HCT116 (cell line): Measurements from ENCODE around the gene TNRC6B. TPM values are rescaled to one million over a fixed set of nuclear protein-coding genes. Genes with fewer than 3 reads are reported as not detected.

Source experiments
- ATAC-seq: fragments of 200-7000 bp; cut with Tn5 transposase; 2 replicates; pipeline ENCODE4 v1.9.1; 2020; ENCODE audit warnings: mild to moderate bottlenecking, moderate library complexity
- BruUV-seq: library from RNA; stranded (reverse); fragments of 400-500 nt; replicated peaks from 2 replicates; lab custom pipeline; 2021; lab: Mats Ljungman, UMichigan
- CTCF ChIA-PET: fragments of 300-600 bp; sonication (Branson Sonifier 250); formaldehyde crosslinking; loops from one replicate; lab custom pipeline; 2021; ENCODE audit warnings: antibody characterized with exemption; lab: Charles Lee
- POLR2A ChIA-PET: fragments of 300-600, 350-600 bp; sonication (Branson Sonifier 250); formaldehyde crosslinking; loops from one replicate; lab custom pipeline; 2021; ENCODE audit warnings: antibody characterized with exemption; lab: Charles Lee
- RAD21 ChIA-PET, 2 experiments: fragments of 300-600 bp; sonication (Branson Sonifier 250); formaldehyde crosslinking; loops; one replicate each; lab custom pipeline; 2023; ENCODE audit warnings: low total read pairs in 2 of 2; ENCODE audit not compliant: uncharacterized antibody in 2 of 2, unreplicated experiment in 2 of 2, low non-redundant PET in 1 of 2; lab: Charles Lee
- DNase-seq: peaks from one replicate; pipeline ENCODE4 v3.0.0-alpha.2; 2010; ENCODE audit warnings: low read depth, low spot score
- H2AFZ ChIP-seq: fragments of 200-600 bp; shearing (Covaris generic), sonication (generic); 2 replicates; pipeline ENCODE4 v1.6.1; 2017; ENCODE audit warnings: low read depth, mixed run types, mixed read lengths, antibody characterized with exemption, low read length; ENCODE audit not compliant: poor library complexity, severe bottlenecking
- H3K27ac ChIP-seq: 2 replicates; pipeline ENCODE4 v1.5.1; 2012; ENCODE audit warnings: low read depth, low read length
- H3K27me3 ChIP-seq: fragments of 200-600 bp; sonication (generic); 2 replicates; pipeline ENCODE4 v1.6.1; 2016; ENCODE audit warnings: mixed run types, low read length, mixed read lengths; ENCODE audit not compliant: insufficient read depth
- H3K36me3 ChIP-seq, 2 experiments: fragments of 200-500 bp in 1 of 2; fragments of 200-600 bp in 1 of 2; sonication (Bioruptor generic) in 1 of 2; sonication (generic) in 1 of 2; 2 replicates each; pipeline versions ENCODE4 v1.5.1 to v1.6.1; 2014 to 2016; ENCODE audit warnings: low read length in 2 of 2, inconsistent platforms in 1 of 2, mixed read lengths in 1 of 2, mixed run types in 1 of 2; ENCODE audit not compliant: insufficient read depth in 2 of 2, control insufficient read depth in 1 of 2
- H3K4me1 ChIP-seq, 2 experiments: fragments of 200-600 bp in 1 of 2; sonication (generic) in 1 of 2; 2 replicates each; pipeline versions ENCODE4 v1.5.1 to v1.6.1; 2012 to 2017; ENCODE audit warnings: low read length in 2 of 2, inconsistent platforms in 1 of 2, mild to moderate bottlenecking in 1 of 2, mixed read lengths in 1 of 2, mixed run types in 1 of 2, moderate library complexity in 1 of 2; ENCODE audit not compliant: insufficient read depth in 2 of 2, control insufficient read depth in 1 of 2
- H3K4me2 ChIP-seq: fragments of 200-600 bp; sonication (generic); 2 replicates; pipeline ENCODE4 v1.6.1; 2017; ENCODE audit warnings: mixed run types, low read length, mixed read lengths
- H3K4me3 ChIP-seq, 2 experiments: fragments of 200-600 bp in 1 of 2; sonication (generic) in 1 of 2; replicated peaks in 1 of 2; 2 replicates each; pipeline ENCODE4 v1.5.1; 2011 to 2016; ENCODE audit warnings: low read length in 2 of 2, control low read depth in 1 of 2, low read depth in 1 of 2, mild to moderate bottlenecking in 1 of 2, mixed read lengths in 1 of 2, mixed run types in 1 of 2
- H3K79me2 ChIP-seq: fragments of 200-600 bp; sonication (generic); 2 replicates; pipeline ENCODE4 v1.6.1; 2017; ENCODE audit warnings: mild to moderate bottlenecking, mixed run types, low read length, moderate library complexity, mixed read lengths; ENCODE audit not compliant: insufficient read depth
- H3K9ac ChIP-seq: fragments of 200-600 bp; sonication (generic); 2 replicates; pipeline ENCODE4 v1.6.1; 2016; ENCODE audit warnings: low read length, mixed read lengths
- H3K9me2 ChIP-seq: fragments of 200-600 bp; sonication (generic), shearing (Covaris generic); 2 replicates; pipeline ENCODE4 v1.6.1; 2017; ENCODE audit warnings: mixed run types, mild to moderate bottlenecking, moderate library complexity; ENCODE audit not compliant: insufficient read depth
- H3K9me3 ChIP-seq, 2 experiments: fragments of 200-500 bp in 1 of 2; fragments of 200-600 bp in 1 of 2; sonication (Bioruptor generic) in 1 of 2; sonication (generic) in 1 of 2; 2 replicates each; pipeline ENCODE4 v1.6.1; 2014 to 2017; ENCODE audit warnings: low read length in 2 of 2, mixed read lengths in 2 of 2, inconsistent platforms in 1 of 2, low read depth in 1 of 2, mild to moderate bottlenecking in 1 of 2, mixed run types in 1 of 2, moderate library complexity in 1 of 2; ENCODE audit not compliant: control insufficient read depth in 1 of 2, insufficient read depth in 1 of 2
- H4K20me1 ChIP-seq: fragments of 200-600 bp; sonication (generic), shearing (Covaris generic); 2 replicates; pipeline ENCODE4 v1.6.1; 2017; ENCODE audit warnings: mixed run types, mild to moderate bottlenecking, moderate library complexity; ENCODE audit not compliant: insufficient read depth
- CEBPB ChIP-seq: IDR thresholded peaks from 2 replicates; pipeline ENCODE4 v1.6.1; 2012; ENCODE audit warnings: low read depth
- EGR1 ChIP-seq: IDR thresholded peaks from 2 replicates; pipeline ENCODE4 v1.6.1; 2012; ENCODE audit warnings: low read depth
- ELF1 ChIP-seq: IDR thresholded peaks from 2 replicates; pipeline ENCODE4 v1.6.1; 2012; ENCODE audit warnings: low read depth, borderline replicate concordance
- EZH2 ChIP-seq: fragments of 200-600 bp; sonication (generic); IDR thresholded peaks from 2 replicates; pipeline ENCODE4 v1.6.1; 2017; ENCODE audit warnings: antibody characterized with exemption, mixed run types
- EZH2phosphoT487 ChIP-seq: fragments of 200-600 bp; IDR thresholded peaks from 2 replicates; pipeline ENCODE4 v1.6.1; 2018; ENCODE audit warnings: antibody characterized with exemption, borderline replicate concordance
- FOSL1 ChIP-seq: IDR thresholded peaks from 2 replicates; pipeline ENCODE4 v1.6.1; 2012; ENCODE audit warnings: low read depth
- JUND ChIP-seq: IDR thresholded peaks from 2 replicates; pipeline ENCODE4 v1.6.1; 2012
- POLR2A ChIP-seq: IDR thresholded peaks from 2 replicates; pipeline ENCODE4 v1.7.0; 2011; ENCODE audit warnings: borderline replicate concordance; ENCODE audit not compliant: insufficient read depth, insufficient read length; ENCODE audit errors: extremely low read depth
- SIN3A ChIP-seq: IDR thresholded peaks from 2 replicates; pipeline ENCODE4 v1.6.1; 2012; ENCODE audit warnings: low read depth
- SRF ChIP-seq: IDR thresholded peaks from 2 replicates; pipeline ENCODE4 v1.6.1; 2012; ENCODE audit warnings: low read depth
- TCF7L2 ChIP-seq: IDR thresholded peaks from 2 replicates; pipeline ENCODE4 v1.7.0; 2011; ENCODE audit warnings: borderline replicate concordance, inconsistent platforms; ENCODE audit not compliant: insufficient read depth, insufficient read length; ENCODE audit errors: extremely low read depth
- YY1 ChIP-seq: IDR thresholded peaks from 2 replicates; pipeline ENCODE4 v1.6.1; 2011; ENCODE audit warnings: low read length, low read depth, moderate library complexity, mild to moderate bottlenecking; ENCODE audit not compliant: insufficient replicate concordance; ENCODE audit errors: extremely low read depth
- ZBTB33 ChIP-seq: IDR thresholded peaks from 2 replicates; pipeline ENCODE4 v1.6.1; 2011; ENCODE audit warnings: mild to moderate bottlenecking, low read length, moderate library complexity; ENCODE audit not compliant: insufficient replicate concordance; ENCODE audit errors: extremely low read depth
- ZFX ChIP-seq: fragments of 450-650 bp; IDR thresholded peaks from 2 replicates; pipeline ENCODE4 v1.6.1; 2017
- ZNF274 ChIP-seq: fragments of 200-500 bp; sonication (Bioruptor generic); IDR thresholded peaks from 2 replicates; pipeline ENCODE4 v1.6.1; 2014; ENCODE audit warnings: mild to moderate bottlenecking, low read depth, low read length, inconsistent platforms
- intact Hi-C: fragments of 100-400 bp; cut with micrococcal nuclease; formaldehyde crosslinking; loops from 2 replicates; pipeline ENCODE4 v1.10.0; 2022
- total RNA-seq: library from RNA; stranded (reverse); gene quantifications from one replicate; pipeline ENCODE4 v1.2.1, GENCODE V29; 2021; ENCODE audit not compliant: unreplicated experiment
- TF ChIP-seq, protein P1 (sequence below): IDR thresholded peaks from 2 replicates; pipeline ENCODE4 v1.6.1; 2012
- TF ChIP-seq, protein P2 (sequence below), 3 experiments: fragments of 200-600 bp in 1 of 3; sonication (generic) in 1 of 3; IDR thresholded peaks in 2 of 3; conservative IDR thresholded peaks in 1 of 3; 2 replicates each; pipeline ENCODE4 v1.5.1; 2012 to 2017; ENCODE audit warnings: low read depth in 2 of 3, low read length in 2 of 3, antibody characterized with exemption in 1 of 3, borderline replicate concordance in 1 of 3, control low read depth in 1 of 3, mild to moderate bottlenecking in 1 of 3, mixed read lengths in 1 of 3, mixed run types in 1 of 3, moderate library complexity in 1 of 3; ENCODE audit not compliant: insufficient read depth in 1 of 3
- TF ChIP-seq, protein P3 (sequence below): IDR thresholded peaks from 2 replicates; pipeline ENCODE4 v1.6.1; 2012; ENCODE audit warnings: low read depth

Gene TNRC6B
- total RNA-seq, 1 experiment from 2014 or later, result 29.8 TPM

DNA sequence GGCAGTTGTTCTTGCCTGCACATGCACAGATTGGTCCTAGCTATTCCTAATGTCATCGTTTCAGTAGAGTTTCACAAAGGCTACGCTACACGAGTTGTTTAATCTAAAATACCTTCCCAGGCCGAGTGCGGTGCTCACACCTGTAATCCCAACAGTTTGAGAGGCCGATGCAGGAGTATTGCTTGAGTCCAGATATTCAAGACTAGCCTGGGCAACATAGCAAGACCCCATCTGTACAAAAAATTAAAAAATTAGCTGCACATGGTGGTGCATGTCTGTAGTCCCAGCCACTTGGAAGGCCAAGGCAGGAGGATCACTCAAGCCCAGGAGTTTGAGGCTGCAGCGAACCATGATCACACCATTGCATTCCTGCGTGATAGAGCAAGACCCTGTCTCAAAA, 56.2 kb downstream of the TNRC6B start:
- RAD21 ChIA-PET, result no interaction called here
- DNase-seq (no peak), ATAC-seq (no peak)
- intact Hi-C loops, result no loop called here
- H3K27ac ChIP-seq, result no peak overlapping the region
- no peaks in the 10 kb centered on the region for H4K20me1 ChIP-seq
- H3K4me3 ChIP-seq, result no peak overlapping the region
- TF ChIP-seq EGR1, result no peak
- no peak for TF ChIP-seq YY1
- TF ChIP-seq EZH2, result no peak
- no peak for TF ChIP-seq ZNF274
- TF ChIP-seq ELF1, result no peak
- TF ChIP-seq SIN3A, result no peak
- no peak for TF ChIP-seq JUND
- no peak for TF ChIP-seq CEBPB
- no peak for TF ChIP-seq ZFX
- TF ChIP-seq ZBTB33, result no peak
- no peak for TF ChIP-seq SRF
- TF ChIP-seq, protein P1, sequence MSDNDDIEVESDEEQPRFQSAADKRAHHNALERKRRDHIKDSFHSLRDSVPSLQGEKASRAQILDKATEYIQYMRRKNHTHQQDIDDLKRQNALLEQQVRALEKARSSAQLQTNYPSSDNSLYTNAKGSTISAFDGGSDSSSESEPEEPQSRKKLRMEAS, result no peak
- TF ChIP-seq EZH2phosphoT487, result no peak
- TF ChIP-seq, protein P2, sequence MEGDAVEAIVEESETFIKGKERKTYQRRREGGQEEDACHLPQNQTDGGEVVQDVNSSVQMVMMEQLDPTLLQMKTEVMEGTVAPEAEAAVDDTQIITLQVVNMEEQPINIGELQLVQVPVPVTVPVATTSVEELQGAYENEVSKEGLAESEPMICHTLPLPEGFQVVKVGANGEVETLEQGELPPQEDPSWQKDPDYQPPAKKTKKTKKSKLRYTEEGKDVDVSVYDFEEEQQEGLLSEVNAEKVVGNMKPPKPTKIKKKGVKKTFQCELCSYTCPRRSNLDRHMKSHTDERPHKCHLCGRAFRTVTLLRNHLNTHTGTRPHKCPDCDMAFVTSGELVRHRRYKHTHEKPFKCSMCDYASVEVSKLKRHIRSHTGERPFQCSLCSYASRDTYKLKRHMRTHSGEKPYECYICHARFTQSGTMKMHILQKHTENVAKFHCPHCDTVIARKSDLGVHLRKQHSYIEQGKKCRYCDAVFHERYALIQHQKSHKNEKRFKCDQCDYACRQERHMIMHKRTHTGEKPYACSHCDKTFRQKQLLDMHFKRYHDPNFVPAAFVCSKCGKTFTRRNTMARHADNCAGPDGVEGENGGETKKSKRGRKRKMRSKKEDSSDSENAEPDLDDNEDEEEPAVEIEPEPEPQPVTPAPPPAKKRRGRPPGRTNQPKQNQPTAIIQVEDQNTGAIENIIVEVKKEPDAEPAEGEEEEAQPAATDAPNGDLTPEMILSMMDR (IDR thresholded peaks at IDR 0.05 in 2 of 3, conservative IDR thresholded peaks at IDR 0.05 in 1 of 3; ENCODE audit: borderline replicate concordance in 1 of 3, insufficient read depth in 1 of 3, low read depth in 2 of 3, low read length in 2 of 3), result no peak
- TF ChIP-seq POLR2A, result no peak
- TF ChIP-seq FOSL1, result no peak
- TF ChIP-seq, protein P3, sequence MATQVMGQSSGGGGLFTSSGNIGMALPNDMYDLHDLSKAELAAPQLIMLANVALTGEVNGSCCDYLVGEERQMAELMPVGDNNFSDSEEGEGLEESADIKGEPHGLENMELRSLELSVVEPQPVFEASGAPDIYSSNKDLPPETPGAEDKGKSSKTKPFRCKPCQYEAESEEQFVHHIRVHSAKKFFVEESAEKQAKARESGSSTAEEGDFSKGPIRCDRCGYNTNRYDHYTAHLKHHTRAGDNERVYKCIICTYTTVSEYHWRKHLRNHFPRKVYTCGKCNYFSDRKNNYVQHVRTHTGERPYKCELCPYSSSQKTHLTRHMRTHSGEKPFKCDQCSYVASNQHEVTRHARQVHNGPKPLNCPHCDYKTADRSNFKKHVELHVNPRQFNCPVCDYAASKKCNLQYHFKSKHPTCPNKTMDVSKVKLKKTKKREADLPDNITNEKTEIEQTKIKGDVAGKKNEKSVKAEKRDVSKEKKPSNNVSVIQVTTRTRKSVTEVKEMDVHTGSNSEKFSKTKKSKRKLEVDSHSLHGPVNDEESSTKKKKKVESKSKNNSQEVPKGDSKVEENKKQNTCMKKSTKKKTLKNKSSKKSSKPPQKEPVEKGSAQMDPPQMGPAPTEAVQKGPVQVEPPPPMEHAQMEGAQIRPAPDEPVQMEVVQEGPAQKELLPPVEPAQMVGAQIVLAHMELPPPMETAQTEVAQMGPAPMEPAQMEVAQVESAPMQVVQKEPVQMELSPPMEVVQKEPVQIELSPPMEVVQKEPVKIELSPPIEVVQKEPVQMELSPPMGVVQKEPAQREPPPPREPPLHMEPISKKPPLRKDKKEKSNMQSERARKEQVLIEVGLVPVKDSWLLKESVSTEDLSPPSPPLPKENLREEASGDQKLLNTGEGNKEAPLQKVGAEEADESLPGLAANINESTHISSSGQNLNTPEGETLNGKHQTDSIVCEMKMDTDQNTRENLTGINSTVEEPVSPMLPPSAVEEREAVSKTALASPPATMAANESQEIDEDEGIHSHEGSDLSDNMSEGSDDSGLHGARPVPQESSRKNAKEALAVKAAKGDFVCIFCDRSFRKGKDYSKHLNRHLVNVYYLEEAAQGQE, result no peak
- no peak for TF ChIP-seq TCF7L2
- no peaks in the 10 kb centered on the region for H3K27me3 ChIP-seq
- BruUV-seq, result no TSS peak
- H3K9ac ChIP-seq, result no peak overlapping the region
- no peaks in the 10 kb centered on the region for H3K36me3 ChIP-seq
- peaks cover 17% of the 10 kb centered on the region for H3K79me2 ChIP-seq
- H2AFZ ChIP-seq, result no peak overlapping the region
- peaks cover 17 to 19% of the 10 kb centered on the region in 2 experiments for H3K4me1 ChIP-seq
- no peaks in the 10 kb centered on the region for H3K9me3 ChIP-seq
- no peak overlapping the region for H3K4me2 ChIP-seq
- POLR2A ChIA-PET, result interaction anchor here (1.1 kb wide), 1 partner anchor 56 kb away, joined by 3 read pairs; the partner anchor contains the start of gene TNRC6B
- CTCF ChIA-PET, result no interaction called here
- no peaks in the 10 kb centered on the region for H3K9me2 ChIP-seq
